Amygdala (tissue), 56 donors: ENCODE results near the gene GTPBP10.
"Not testable (repeated sequence)": the region's sequence is repeated elsewhere in the genome, so short reads cannot be mapped to it uniquely, and the experiment has no call there.

Experiments used
- DNase-seq, 56 donors: peaks; one replicate each; lab custom pipeline; 2025; lab: John Stamatoyannopoulos, UW

The GTPBP10 gene

DNA sequence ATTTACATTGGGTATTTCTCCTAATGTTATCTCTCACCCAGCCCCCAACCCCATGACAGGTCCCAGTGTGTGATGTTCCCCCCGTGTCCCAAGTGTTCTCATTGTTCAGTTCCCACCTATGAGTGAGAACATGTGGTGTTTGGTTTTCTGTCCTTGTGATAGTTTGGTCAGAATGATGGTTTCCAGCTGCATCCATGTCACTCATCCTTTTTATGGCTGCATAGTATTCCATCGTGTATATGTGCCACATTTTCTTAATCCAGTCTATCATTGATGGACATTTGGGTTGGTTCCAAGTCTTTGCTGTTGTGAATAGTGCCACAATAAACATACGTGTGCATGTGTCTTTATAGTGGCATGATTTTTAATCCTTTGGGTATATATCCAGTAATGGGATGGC lies 3.5 kb downstream of the GTPBP10 start:
- DNase-seq: not testable (repeated sequence)

DNA sequence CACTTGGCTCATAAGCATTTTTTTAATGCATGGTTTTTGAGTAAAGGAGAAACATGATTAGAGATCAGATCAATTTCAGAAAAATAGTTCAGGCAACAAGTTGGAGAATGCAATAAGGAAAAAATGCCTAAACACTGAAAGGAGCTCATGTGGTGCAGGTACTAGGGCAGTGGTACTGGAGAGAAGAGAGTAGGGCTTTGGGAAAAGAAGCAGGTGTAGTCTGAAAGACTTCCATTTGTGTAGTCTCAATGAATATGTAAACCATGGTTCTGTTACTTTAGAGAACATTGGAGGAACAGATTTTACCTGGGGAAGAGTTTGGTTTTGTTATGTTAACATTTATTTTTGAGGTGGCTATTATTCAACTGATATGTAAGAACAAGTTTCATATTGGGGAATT lies 5.5 kb downstream of the GTPBP10 start:
- no peak for DNase-seq

DNA sequence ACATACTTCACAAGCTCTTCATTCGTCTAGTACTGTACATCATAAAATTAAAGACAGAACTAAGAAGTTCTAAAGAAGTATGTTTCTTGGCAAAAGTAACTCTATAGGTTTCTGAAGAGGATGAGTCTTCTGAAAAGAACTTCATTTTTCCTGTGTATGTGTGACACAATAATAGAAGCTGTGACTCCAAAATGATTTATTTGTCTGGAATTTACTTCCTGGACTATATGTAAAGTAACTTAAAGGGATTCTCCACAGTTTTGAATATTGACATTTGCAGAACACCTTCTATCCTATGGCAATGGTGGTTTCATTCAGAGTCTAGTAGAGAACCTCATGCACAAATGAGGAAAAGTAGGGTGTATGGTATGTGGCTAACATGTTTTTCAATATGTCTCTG lies 36.9 kb downstream of the GTPBP10 start:
- no peak for DNase-seq

DNA sequence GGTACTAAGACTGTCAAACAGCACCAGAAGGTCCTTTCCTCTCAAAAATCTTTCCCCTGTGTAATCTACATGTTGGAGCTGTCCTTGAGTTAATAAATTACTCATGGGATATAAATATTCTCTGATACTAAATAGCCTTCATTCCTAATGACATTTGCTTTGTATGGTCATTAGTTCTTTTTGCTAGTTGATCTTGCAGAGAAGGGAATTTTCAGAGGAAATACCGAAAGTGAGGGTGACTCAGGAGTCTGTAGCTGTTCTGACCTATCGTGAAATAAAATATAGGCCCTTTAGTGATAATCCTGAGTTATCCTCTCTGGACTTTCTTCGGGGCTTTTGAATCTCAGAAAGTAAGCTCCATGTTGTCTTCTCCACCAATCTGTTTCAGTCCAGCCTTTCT lies 37.3 kb downstream of the GTPBP10 start:
- DNase-seq: no peak

DNA sequence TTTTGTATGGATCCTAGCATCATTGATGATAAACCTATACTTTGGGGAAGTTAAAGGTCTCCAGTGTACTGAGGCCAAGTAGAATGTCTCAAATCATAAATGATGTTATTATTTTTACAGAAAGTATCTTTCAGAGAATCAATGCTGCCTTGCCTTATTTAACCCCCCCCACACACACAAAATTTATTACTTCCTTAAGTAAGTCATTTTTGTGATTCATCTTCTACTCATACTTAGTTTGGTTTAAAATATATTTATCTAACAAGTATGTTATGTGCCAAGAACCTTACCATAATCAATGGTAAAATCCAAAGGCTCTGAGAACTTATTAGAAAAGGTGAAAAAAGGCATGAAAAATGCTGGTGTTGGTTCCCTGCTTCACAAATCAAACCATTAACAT lies 37.9 kb downstream of the GTPBP10 start:
- DNase-seq: no peak

DNA sequence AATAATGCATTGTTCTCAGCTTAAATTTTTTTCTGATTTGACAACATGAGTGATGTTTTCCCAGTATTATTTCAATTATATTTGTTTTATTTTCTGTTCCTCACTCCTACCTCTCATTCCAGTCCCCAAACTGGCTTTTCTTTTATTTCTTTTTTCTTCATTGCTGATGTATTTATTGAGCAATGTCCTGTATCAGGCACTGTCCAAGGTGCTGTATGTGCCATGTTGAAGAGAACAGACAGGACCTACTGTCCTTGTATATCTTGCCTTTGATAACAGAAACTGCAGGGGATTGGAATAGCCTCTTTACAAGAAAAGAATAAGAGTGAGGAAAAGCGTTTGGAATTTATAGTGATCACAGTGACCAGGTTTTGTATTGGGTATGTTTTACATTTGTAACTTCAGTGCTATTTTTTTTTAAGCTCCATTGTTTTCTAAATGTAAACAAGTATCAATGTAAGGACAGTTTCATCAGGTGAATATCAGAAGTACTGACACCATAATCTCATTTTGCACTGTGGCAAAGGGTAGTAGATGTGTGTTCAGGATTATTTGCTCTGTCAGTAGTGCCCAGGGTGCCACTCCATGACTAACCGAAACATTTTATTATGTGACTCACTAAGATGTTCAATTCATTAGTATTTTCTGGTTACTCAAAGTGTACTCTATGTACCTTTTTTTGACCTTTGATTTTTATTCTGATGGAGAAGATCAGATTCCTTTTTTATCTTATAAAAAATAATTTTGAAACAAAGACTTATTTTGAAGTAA lies 41.1 kb downstream of the GTPBP10 start:
- DNase-seq: no peak

DNA sequence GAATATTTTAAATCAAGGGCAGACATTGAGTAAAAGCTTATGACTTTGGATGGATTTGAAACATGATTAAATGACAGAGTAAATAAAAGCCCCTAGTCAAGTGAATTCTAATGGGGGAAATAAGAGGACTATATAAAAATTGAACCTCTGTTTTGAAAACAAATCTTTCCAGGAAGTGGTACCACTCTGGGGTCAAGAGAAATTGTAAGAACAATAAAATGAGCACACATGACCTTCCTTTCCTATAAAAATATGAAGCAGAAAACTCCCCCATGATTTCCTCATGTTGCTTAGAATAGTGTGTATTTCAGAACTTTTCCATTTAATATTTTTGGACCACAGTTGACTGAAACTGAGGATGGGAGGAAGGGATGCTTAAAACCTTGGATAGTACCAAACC lies 44.4 kb downstream of the GTPBP10 start:
- no peak for DNase-seq

DNA sequence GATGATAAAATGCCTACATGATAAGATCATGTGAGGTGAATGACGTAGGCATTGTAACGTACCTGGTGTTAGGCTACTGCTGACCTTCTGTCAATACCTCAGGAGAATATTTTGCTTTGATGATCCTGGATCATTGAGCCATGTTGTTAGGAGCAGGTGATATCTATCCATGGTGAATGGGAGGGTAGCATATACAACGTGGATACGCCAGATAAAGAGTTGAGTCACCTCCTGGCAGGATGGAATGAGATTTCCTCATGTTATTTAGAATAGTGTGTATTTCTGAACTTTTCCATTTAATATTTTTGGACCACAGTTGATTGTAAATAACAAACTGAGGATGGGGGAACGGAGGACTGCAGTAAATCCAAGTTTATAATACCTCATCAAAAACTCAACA lies 45.0 kb downstream of the GTPBP10 start:
- DNase-seq: no peak

DNA sequence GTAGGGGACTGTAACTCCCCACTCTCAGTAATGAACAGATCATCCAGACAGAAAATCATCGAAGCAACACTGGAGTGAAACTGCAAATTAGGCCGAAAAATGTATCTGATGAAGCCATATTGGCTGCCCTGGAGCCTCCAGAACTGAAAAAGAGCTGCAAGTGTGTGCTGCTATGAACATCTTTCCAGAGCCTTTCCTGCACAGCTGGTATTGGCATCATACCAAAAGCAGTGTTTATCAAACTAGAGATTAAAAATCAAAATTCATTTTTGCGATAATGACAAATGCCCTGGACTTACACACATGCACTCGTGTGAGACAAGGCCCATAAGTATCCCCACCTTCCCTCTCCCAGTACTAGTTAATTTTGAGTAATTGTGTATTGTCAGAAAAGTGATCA lies 49.9 kb downstream of the GTPBP10 start:
- DNase-seq: no peak

DNA sequence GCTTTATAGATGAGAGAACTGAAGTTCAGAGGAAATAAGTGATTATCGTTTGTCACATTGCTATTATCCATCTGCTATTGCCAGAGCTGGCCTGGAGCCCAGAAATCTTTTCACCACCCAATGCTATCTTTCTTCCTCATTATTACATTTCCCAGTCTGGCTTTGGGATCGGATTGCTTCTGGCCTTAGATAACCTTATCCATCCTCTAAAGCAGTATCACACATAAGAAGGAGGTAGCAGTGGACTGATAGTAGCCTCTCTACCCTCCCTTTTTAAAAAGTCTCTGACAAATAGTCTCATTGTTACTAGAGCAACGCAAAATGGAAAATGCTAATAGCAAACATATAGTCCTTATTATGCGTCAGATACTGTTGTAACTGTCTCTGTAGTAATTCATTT lies 55.5 kb downstream of the GTPBP10 start:
- DNase-seq: peak in 6 of 56 donors; percentile 1 to 42 (median 6)

DNA sequence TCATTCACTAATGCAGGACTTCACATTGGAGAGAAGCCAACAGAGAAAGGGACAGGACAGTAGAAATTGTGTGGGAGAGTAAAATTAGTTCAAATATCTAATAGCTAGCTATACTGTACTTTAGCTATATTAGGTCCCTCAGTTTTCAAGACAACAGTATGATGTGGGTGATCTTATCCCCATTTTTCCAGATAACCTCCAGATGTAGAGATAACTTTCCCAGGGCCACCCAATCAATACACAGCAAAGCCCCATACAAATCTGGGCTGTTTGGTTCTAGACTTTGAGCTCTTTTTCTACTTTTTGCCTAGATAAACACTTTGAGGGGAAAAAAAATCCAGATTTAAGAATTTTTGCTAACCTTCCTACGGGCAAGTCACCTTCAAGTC lies 56.3 kb downstream of the GTPBP10 start:
- DNase-seq: no peak

DNA sequence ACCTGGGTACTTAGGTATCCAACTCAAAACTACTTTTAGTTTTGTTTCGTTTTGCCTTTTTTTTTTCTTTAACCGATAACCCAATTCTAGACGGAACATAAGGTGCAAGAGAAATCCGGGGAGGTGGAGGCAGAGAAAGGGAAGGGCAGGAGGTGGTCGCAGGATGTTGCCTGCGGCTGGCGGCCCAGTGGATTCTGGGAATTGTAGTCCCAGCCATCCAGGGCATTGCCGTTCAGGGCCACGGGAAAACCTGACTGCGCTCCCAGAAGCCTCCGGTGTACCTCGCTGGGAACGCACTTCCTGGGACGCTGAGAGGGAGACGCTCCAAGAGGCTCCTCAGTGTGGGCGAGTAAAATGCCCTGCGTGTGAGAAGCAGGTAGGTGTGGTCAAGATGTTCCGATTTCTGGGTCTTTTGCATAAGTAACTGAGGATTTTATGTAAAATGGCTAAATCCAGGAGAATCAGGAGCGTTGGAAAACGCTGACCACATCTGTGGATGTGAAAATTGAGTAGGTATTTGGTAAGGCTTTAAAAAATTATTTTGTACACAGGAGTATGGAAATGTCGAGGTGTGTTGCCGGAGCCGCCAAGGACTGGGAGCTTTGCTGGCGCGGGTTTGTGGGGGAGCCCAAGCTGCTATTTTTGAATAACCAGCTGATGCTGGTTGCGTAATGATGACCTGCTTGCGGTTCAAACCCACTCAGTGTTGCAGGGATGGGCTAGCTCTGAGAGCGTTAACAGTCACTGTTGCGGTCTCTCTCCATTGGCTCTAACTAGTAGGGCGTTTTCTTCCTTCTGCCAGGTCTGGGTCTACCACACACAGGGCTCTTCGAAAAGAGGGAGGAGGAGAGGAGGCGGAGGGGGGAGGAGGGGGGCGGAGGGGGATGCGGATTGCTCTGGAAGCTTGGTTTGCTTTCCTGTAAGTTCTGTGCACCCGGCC lies 56.9 kb downstream of the GTPBP10 start, which contains the start of gene CLDN12:
CLDN12 (plus strand) TSS at position 288 of the 940 bp plus-strand sequence. CDS start 9,216 bp downstream, outside the sequence.
- DNase-seq: peak in 55 of 56 donors; percentile 12 to 85 (median 68)

DNA sequence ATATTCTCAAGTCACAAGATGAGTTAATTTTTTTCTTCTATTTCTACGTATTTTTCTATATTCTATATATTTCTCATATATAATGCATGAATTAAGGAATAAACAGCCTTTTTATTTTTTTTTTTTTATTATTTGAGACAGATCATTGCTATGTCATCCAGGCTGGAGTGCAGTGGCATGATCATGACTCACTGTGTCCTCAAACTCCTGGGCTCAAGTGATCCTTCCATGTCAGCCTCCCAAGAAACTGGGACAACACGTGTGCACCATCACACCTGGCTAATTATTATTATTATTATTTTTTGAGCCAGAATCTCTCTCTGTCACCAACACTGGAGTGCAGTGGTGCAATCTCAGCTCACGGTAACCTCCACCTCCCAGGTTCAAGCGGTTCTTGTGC lies 58.3 kb downstream of the GTPBP10 start:
- DNase-seq: no peak

DNA sequence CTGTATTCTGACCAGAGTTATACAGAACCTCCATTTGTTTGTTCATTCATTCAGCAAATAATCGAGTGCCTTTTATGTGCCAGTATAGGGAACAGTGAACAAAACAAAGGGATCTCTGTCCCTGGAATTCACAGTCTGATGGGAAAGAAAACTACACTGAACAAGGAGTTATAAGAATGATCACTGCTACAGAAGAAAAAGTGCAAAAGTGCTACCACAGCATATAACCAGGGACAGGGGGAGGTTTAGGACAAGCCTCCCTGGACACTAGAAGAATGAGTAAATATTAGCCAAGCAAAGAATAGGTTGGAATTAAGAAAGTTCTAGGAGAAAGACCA lies 60.9 kb downstream of the GTPBP10 start:
- peak in 1 of 56 donors; percentile 62 for DNase-seq

DNA sequence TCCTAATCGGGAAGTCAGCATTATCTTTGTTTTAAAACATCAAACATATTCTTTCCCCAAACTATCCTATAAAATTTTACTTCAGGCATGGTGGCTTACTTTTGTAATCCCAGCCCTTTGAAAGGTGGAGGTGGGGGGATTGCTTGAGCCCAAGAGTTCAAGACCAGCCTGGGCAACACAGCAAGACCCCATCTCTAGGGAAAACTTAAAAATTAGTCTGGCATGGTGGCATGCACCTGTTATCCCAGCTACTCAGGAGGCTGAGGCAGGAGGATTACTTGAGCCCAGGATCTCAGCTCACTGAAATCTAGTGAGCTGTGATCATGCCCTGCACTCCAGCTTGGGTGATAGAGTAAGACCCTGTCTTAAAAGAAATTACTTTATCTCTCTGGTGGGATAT lies 61.6 kb downstream of the GTPBP10 start:
- no peak for DNase-seq

DNA sequence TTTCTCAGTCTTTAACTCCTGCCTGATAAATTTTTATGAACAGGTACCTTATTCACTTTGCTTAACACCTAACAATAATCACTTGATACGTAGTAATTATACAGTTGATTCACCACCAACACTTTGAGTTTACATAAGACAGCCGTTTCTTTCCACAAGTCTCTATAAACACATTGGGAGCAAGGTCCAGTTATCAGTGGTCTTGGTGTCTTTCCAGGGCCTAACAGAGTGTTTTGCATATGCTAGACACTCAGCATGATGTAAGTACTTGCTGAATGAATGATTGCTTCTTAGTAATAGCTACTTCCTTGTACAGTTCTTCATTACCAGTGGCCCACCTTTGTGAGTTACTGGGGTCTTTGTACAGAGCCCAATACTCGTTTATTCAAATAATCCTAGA lies 63.2 kb downstream of the GTPBP10 start:
- no peak for DNase-seq

DNA sequence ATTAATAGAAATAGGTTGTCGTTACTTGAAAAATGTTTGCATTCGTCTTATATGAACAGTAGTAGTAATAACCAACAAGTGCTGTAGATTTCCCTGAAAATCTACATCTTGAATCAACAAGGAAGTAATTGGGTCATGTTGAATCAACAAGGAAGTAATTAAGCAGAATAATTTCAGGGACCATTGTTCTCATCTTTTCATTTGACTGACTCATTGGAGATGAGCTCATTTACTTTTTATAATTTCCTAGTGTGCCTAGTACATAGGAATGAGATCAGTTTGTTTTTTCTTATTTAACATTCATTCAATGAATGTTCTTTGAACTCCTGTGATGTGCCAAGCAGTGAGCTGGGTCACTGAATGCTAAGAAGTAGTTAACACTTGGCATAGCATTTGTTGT lies 65.0 kb downstream of the GTPBP10 start:
- no peak for DNase-seq

DNA sequence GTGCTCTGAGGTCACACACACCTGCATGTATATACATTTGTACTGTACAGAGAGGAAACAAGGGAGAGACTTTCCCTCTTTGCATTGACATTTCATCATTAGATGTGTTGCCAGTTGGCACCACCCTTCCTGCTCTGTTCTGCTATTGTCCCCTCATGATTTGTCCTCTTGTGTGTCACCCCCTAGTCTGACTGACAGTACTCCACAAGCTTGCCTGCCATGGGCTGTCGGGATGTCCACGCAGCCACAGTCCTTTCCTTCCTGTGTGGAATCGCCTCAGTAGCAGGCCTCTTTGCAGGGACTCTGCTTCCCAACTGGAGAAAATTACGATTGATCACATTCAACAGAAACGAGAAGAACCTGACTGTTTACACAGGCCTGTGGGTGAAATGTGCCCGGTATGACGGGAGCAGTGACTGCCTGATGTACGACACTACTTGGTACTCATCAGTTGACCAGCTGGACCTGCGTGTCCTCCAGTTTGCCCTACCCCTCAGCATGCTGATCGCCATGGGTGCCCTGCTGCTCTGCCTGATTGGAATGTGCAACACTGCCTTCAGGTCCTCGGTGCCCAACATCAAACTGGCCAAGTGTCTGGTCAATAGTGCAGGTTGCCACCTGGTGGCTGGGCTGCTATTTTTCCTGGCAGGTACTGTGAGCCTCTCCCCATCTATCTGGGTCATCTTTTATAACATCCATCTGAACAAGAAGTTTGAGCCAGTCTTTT lies 66.1 kb downstream of the GTPBP10 start:
- DNase-seq: no peak

DNA sequence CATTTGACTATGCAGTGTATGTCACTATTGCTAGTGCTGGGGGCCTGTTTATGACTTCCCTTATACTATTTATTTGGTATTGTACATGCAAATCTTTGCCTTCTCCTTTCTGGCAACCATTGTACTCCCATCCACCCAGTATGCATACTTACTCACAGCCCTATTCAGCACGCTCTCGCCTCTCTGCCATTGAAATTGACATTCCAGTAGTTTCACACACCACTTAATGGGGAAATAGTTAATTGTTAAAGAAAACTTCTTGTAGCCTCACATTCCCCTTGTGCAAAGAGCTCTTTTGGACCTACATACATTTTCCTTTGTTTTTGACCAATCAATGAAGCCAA lies 66.6 kb downstream of the GTPBP10 start:
- no peak for DNase-seq

DNA sequence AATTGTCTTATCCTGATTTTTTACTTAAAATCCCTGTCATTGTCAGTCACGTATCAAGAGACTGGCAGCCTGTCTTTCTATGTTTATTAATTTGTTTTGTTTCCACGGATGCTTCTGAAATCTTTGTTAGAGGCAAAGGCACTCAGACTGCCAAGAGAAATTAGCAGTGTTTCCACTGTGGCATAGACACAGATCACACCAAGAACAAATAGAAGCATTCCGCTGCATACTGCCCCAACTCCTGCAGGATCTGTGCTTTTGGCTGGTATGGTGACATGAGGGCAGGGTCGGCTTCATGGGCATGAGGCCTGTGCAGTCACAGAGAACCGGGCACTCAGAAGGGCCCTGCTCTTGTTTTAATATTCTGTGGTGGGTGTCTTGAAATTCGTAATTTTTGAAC lies 75.1 kb downstream of the GTPBP10 start:
- no peak for DNase-seq

DNA sequence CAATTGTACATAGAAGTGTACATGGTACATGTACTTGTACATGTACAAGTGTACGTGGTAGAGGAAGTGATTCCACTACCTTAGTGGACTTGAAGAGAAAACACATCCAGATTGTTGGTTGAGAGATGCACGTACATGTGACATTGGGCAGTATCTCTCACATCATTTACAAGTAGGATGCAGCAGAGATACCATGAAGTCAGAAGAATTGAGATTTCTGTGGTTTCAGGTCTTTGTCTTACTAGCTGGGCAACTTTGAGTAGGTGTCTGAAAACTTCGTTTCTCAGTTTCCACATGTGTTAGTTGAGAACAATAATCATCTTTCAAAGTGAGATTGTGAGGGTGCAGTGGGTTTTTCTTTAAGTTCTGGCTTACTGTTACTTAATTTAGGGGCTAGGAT lies 78.2 kb downstream of the GTPBP10 start:
- DNase-seq: no peak
